HK-2 (cell line): ENCODE data around the gene ASGR1.

ENCODE experiments used
- DNase-seq: peaks from one replicate; pipeline ENCODE4 v3.0.0-alpha.2; 2018; ENCODE audit not compliant: unreplicated experiment

The ASGR1 gene

GRCh38 chr17:7216242-7217112 lies 37.3 kb upstream of the ASGR1 start:
- no peak for DNase-seq

GRCh38 chr17:7215652-7216180 lies 36.5 kb upstream of the ASGR1 start:
- DNase-seq = no peak

GRCh38 chr17:7215136-7215638 lies 36.0 kb upstream of the ASGR1 start:
- DNase-seq = no peak

DNA sequence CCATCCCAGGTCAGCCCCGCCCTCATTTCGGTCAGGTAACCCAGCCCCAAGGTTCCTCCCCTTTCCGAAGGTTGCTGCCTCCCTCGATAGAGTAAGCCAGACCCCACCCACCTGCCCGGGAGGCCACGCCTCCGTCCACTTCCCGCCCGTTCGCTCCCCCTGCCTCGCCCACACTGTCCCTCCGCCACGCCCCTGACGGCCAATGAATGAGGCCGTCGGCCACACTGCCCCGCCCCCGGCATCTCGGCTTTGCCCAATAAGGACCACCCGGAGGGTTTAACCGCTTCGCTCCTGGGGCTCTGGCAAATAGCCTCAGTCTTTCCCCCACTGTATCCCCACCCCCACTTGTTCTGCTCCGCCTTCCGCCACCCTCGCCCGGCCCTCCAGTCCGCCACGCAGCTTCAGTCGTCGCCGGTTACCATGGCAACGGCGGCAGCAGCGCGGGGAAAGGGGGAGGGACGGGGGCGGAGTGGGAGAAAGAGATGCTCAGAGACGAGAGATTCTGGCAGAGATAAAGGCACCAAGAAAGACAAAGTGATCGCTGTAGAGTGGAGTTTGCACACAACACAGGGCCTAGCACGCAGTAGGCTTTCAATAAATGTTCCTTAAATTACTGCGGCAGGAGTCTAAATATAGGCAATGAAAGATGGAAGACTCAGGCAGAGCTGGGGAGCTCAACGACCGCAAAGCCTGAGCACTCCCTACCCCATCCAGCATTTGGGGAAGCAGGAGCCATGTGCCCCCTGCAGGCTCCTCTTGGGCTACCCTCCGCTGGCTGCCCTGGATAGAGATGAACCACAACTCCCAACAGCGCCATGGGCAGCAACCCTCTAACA lies 35.3 kb upstream of the ASGR1 start:
- peak; percentile 96 for DNase-seq

DNA sequence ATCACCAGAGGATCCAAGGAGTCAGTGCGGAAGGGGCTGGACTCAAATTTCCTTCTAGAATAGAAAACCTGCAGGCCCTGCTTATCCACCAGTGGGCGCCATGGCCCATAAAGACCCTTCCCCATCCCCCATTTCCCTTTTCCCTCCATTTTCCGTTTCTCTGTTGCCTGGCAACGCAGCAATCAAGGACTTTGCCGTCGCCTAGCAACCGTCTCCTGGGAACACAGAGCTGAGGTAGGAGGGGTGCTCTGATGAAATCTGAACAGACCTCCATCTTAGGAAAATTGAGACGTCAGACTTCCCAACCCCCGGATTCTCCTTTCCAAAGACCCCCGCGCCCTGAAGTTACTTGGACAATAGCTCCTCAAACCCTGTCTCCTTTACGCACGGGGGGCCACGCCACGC lies 34.7 kb upstream of the ASGR1 start:
- no peak for DNase-seq

- no peak for DNase-seq
These were observed 32.5 kb upstream of the ASGR1 start for GRCh38 chr17:7211491-7212273.

- DNase-seq = no peak
These were observed 29.7 kb upstream of the ASGR1 start for GRCh38 chr17:7208754-7209460.

GRCh38 chr17:7208027-7208571 lies 28.9 kb upstream of the ASGR1 start:
- DNase-seq = no peak

DNA sequence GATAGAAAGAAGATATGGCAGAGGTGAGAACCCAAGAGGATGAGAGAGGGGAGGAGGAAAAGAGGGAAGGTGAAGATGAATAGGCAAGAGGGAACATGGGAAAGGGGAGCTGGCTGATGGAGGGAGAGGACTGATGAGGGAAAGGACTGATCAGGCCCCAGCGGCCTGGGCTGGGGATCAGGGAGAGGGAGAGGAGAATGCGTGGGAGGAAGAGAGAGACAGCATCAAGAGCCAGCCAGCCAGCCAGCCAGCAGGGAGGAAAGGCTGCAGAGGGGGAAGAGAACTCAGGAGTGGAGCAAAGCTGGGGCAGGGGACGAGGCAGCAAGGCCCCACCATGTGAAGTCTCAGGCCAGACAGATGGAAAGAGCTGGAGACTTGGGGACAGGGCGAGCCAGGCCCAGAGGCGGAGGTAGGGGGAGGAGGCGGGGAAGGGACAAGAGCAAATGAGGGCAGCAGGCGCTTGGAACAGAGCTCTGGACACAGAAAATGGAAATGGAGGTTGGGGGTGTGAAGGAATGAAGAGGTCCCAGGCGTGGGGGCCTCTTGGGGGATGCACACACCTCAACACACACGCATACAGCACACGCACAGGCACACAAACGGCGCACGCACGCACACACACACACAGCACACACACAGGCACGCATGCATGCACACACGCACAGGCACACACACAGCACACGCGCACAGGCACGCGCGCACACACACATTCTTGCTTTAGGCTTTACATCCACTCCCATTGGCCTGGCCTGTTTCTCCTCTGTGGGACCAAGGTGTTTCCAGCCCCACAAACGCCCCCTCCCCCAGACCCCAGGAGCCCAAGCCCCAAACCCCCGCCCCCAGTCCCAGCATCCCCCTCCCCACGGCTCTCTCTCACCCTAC lies 28.2 kb upstream of the ASGR1 start:
- DNase-seq = no peak

- DNase-seq = no peak
These were observed 26.4 kb upstream of the ASGR1 start for GRCh38 chr17:7205561-7205960.

DNA sequence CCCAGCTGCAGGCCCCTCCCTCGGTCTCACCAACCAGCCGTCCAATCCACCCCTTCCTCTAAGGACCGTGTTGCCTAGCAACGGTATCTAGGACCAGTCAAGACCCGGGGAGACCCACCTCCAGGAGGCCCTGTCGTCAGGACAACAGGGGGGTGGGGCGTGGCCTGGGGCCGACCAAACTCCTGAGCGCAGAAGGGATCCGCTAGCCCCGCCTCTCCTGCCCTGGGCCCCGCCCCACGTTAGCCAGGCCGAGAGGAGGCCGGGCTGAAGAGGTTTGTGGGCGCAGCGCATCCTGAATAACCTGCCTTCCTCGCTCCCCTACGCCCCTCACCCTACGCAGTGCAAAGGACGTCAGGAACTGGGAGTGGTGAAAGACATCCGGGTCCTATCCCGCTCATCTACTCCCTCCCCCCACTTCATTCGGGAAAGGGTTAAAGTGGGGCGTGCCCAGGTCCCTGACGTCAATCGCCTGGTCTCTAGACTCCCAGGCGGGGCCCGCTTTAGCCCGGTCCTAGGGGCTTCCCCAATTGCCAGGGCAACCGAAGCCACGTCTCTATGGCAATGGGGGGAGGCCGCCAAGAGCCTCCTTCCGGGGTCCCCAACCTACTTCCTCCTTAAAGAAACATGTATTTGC lies 25.8 kb upstream of the ASGR1 start:
- DNase-seq = no peak

DNA sequence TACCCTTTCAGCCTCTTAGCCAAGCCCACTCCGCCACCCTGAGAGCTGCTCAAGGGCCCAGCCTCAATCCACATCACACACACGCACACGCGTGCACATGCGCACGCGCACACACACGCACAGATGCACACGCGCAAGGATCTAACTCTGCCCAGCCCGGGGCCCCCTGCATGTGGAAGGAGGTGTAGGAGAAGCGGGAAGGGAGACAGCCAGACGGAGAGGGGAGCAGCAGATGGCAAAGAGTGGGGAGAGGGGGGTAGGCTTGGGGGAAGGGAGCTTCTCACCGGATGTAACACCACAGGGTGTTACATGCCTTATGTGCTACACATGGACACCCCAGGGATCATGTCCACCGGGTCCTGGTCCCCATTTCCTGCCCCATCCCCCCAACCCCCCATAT lies 25.2 kb upstream of the ASGR1 start:
- no peak for DNase-seq

- DNase-seq = no peak
These were observed 24.2 kb upstream of the ASGR1 start for GRCh38 chr17:7203391-7203790.

DNA sequence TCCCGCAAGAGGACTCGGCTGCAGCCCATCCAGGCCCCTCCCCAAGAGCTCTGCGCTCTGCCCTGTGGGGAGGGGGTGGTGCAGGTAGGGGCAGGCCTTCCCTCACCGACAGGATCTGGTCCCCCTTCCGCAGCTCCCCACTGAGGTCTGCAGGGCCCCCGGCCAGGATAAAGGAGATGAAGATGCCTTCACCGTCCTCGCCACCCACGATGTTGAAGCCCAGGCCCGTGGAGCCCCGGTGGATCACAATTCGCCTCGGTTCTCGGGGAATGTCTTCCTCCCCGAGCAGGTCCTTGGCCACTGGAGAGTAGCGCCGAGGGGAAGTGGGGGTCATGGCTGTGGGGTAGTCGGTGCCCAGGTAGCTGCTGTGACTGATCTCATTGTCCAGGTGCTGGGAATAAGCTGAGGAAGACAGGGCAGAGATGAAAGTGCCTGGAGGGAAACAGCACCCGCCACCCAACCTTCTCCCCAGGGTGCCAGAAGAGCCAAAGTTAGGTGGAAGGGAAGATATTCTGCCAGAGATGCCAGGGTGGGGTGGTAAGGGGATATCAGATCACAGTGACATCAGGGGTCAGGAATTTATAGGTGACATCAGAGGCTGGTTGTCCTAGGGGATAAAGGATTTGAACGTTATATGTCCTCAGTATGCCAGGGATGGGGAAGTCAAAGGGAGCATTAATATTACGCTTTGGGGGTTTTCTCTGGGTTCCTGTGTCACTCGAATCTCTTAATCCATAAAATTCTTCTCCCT lies 17.7 kb upstream of the ASGR1 start:
- no peak for DNase-seq

GRCh38 chr17:7195971-7196370 lies 16.8 kb upstream of the ASGR1 start:
- no peak for DNase-seq

DNA sequence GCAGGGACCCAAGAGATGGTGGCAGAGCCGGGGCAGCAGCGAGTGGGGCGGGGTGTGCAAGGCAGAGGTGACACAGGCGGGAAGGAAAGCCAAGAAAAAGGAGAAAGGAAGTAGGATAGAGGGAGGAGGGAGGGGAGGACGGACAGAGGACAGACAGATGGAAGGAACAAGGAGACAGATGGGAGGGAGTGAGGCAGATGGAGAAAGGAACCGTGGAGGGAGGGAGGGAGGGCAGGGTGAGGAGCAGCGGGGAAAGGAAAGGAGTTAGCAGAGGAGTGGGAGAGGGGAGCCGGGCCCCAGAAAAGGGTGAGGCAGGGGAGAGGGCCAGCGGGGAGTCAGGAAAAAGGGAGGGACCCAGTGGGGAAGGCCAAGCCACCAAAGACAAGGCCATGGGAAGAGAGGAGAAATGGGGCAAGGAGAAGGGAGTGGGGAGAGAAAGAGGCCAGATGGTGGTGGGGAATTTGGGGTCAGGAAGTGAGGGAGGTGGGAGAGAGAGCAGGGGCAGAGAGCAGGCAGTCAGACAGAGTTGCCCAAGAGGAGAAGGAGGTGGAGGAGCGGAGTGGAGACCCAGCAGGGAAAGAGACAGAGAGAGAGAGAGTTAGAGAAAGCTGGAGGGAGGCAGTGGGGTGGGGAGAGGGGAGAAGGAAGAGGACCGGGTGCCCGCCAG lies 13.2 kb upstream of the ASGR1 start:
- no peak for DNase-seq

DNA sequence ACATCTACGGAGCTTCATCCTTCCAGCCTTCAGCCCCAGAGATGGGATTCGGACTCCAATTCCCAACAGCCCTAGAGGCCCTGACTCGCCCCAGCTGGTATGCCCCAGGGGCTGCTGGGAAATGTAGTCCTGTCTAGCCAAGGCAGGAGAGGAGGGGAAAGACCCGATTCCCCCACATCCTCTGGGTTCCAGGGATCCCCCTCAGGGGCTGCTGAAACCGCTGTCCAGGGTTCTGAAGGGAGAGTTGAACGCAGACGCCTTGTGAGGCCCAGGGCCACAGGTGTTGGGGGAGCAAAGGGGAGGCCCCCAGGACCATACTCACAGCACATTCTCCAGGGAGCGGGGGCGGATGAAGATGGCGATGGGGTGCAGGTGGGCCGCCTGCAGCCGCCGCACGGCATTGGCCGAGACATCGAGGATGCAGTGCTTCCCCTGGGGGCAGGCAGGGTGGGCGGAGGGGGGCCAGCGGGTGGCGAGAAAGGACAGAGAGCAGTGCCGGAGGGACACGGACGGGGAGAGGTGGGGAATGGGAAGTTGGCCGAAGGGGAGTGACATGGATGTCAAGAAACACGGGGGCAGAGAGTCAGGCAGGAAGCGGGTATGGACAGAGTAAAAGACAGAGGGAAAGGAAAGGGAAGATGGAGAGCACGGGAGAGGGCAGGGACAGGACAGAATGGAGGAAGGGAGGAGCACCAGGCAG lies 12.6 kb upstream of the ASGR1 start:
- DNase-seq = no peak
